Measurements from ENCODE around the gene HOXA1.

GRCh38 chr7:27107391-27108381 is 11.9 kb upstream of the HOXA1 start:
- TF ChIP-seq POLR2A (IDR thresholded peaks at IDR 0.05): no peak
- TF ChIP-seq CTCF (IDR thresholded peaks at IDR 0.05): no peak
- TF ChIP-seq POLR2AphosphoS5 (IDR thresholded peaks at IDR 0.05): no peak

All from breast epithelium (tissue), 3 donors.